ENCODE measurements around the gene CDKL5. TPM values are rescaled to one million over a fixed set of nuclear protein-coding genes. Genes with fewer than 3 reads are reported as not detected.

The CDKL5 gene
- total RNA-seq (10 to 100 TPM in 5 of 10 donors, 1 to 10 TPM in 5; 9.2 to 12.6 (median 10.0) TPM), polyA plus RNA-seq (1 to 10 TPM; 1.1 to 3.9 TPM)
- long read RNA-seq, donor 1, partial matches to known transcripts = 1 of 2 reads
- long read RNA-seq, donor 1, other reads (novel, unspliced or antisense) = 1 of 2 reads
- long read RNA-seq, donor 2, partial matches to known transcripts = 4 of 9 reads
- long read RNA-seq, donor 2, other reads (novel, unspliced or antisense) = 5 of 9 reads
- long read RNA-seq, donor 3, partial matches to known transcripts = 1 of 7 reads
- long read RNA-seq, donor 3, other reads (novel, unspliced or antisense) = 6 of 7 reads

- intact Hi-C loops (cut with DNase I) = loop anchor here in 5 of 10 donors (2.0 to 10.0 kb wide), 4 partner anchors 179 to 1468 kb away; partner anchors contain the start of gene RS1 (in 2 of the 5)
Observed at GRCh38 chrX:18425199-18426003, at the start of gene CDKL5. TSS of gene CDKL5 (plus strand) at chrX:18425608. CDS start at chrX:18507097, 81,489 bp downstream.

GRCh38 chrX:18377796-18378195 lies 47.6 kb upstream of the CDKL5 start:
- no peaks in the 10 kb centered on the region for H3K36me3 ChIP-seq
- intact Hi-C loops (cut with DNase I) = loop anchor here in 1 of 10 donors (5.0 kb wide), 1 partner anchor 590 kb away; no protein-coding TSS in a partner anchor
- H3K4me1 ChIP-seq = no peaks in the 10 kb centered on the region
- TF ChIP-seq CTCF (IDR thresholded peaks at IDR 0.05) = peak in 7 of 9 donors; percentile 23 to 50 (median 40)
- DNase-seq (no peak), ATAC-seq (no peak)
- WGBS, 2 donors = 12 to 22% methylated on average over 6 of the region's 6 CpGs
- no peak overlapping the region for H3K4me3 ChIP-seq
- H3K27ac ChIP-seq = no peak overlapping the region
- H3K9me3 ChIP-seq = peaks cover 0 to 5% (median 0%) of the 10 kb centered on the region in 11 donors
- H3K27me3 ChIP-seq = no peaks in the 10 kb centered on the region

More at GRCh38 chrX:18425199-18426003, at the start of gene CDKL5:
- H3K27me3 ChIP-seq = peaks cover 0 to 61% (median 0%) of the 10 kb centered on the region in 7 donors
- ATAC-seq = peak; percentile 97 to 99 (median 98)
- peak within 1 kb of the TSS; percentile 64 to 87 (median 80) for H3K27ac ChIP-seq
- H3K9me3 ChIP-seq = no peaks in the 10 kb centered on the region
- peak; percentile 95 to 97 for DNase-seq
- H3K4me1 ChIP-seq = peaks cover 0 to 20% (median 0%) of the 10 kb centered on the region in 9 donors
- 0% methylated on average over 45 to 76 of the region's 79 CpGs for WGBS, 2 donors
- H3K4me3 ChIP-seq = peak within 1 kb of the TSS; percentile 65 to 92 (median 80)
- TF ChIP-seq CTCF (IDR thresholded peaks at IDR 0.05) = peak in 1 of 9 donors; percentile 18
- no peaks in the 10 kb centered on the region for H3K36me3 ChIP-seq

GRCh38 chrX:18389966-18390365 lies 35.4 kb upstream of the CDKL5 start:
- H3K9me3 ChIP-seq = no peaks in the 10 kb centered on the region
- DNase-seq = no peak
- no peaks in the 10 kb centered on the region for H3K27me3 ChIP-seq
- H3K27ac ChIP-seq = no peak overlapping the region
- ATAC-seq = no peak
- no peak for TF ChIP-seq CTCF (IDR thresholded peaks at IDR 0.05)
- H3K36me3 ChIP-seq = no peaks in the 10 kb centered on the region
- intact Hi-C loops (cut with DNase I) = loop anchor here in 9 of 10 donors (2.0 to 10.0 kb wide), 10 partner anchors 507 to 947 kb away; no protein-coding TSS in a partner anchor
- 67 to 71% methylated on average over 3 of the region's 3 CpGs for WGBS, 2 donors
- no peaks in the 10 kb centered on the region for H3K4me1 ChIP-seq
- H3K4me3 ChIP-seq = no peak overlapping the region

- intact Hi-C loops (cut with DNase I) = loop anchor here in 7 of 10 donors (2.0 to 10.0 kb wide), 7 partner anchors 506 to 946 kb away; no protein-coding TSS in a partner anchor
- WGBS, 2 donors = 24 to 27% methylated on average over 9 of the region's 9 CpGs
- Histone ChIP-seq H3K4me1 (no peaks in the 10 kb centered on the region), H3K9me3 (no peaks in the 10 kb centered on the region), H3K27ac (no peak overlapping the region), H3K27me3 (no peaks in the 10 kb centered on the region), H3K36me3 (no peaks in the 10 kb centered on the region), H3K4me3 (no peak overlapping the region)
- ATAC-seq (no peak), DNase-seq (peak; percentile 26 to 36)
- peak; percentile 47 to 81 (median 71) for TF ChIP-seq CTCF (IDR thresholded peaks at IDR 0.05)
Observed at GRCh38 chrX:18390941-18391538, 34.4 kb upstream of the CDKL5 start.

All from heart right ventricle (tissue), 16 donors.